Measurements from ENCODE around the gene NDUFA7.
"Not testable (repeated sequence)": the region's sequence is repeated elsewhere in the genome, so short reads cannot be mapped to it uniquely, and the experiment has no call there.

- TF ChIP-seq POLR2A, CTCF (IDR thresholded peaks at IDR 0.05): not testable (repeated sequence)
Observed at GRCh38 chr19:8291337-8291736, 29.8 kb downstream of the NDUFA7 start.
